Bronchial epithelial cell (primary cell): ENCODE results near the gene XBP1. TPM values are rescaled to one million over a fixed set of nuclear protein-coding genes. Genes with fewer than 3 reads are reported as not detected.
"Not testable (repeated sequence)": the region's sequence is repeated elsewhere in the genome, so short reads cannot be mapped to it uniquely, and the experiment has no call there.

ENCODE experiments used
- DNase-seq: peaks from one replicate; pipeline ENCODE4 v3.0.0-alpha.2; 2010; ENCODE audit warnings: low read depth
- FAIRE-seq: peaks from 2 replicates; lab custom pipeline; 2011; peaks lifted over from hg19 to GRCh38; lab: Jason Lieb, UNC
- H3K27me3 ChIP-seq: 2 replicates; pipeline ENCODE4 v1.5.1; 2011; ENCODE audit warnings: low read length; ENCODE audit not compliant: control insufficient read depth, insufficient read depth
- H3K36me3 ChIP-seq: 2 replicates; pipeline ENCODE4 v1.5.1; 2011; ENCODE audit warnings: low read length; ENCODE audit not compliant: control insufficient read depth, insufficient read depth
- H3K4me3 ChIP-seq: 2 replicates; pipeline ENCODE4 v1.5.1; 2011; ENCODE audit warnings: mild to moderate bottlenecking, low read depth, low read length, control low read depth
- total RNA-seq: library from RNA; depleted of rRNA; stranded (reverse); fragments of >200 nt; gene quantifications from 2 replicates; pipeline ENCODE4 v1.2.1, GENCODE V29; 2014
- TF ChIP-seq, protein P1 (sequence below): IDR thresholded peaks from 2 replicates; pipeline ENCODE4 v1.5.1; 2011; ENCODE audit warnings: mild to moderate bottlenecking, moderate library complexity, low read length, control low read depth, inconsistent platforms; ENCODE audit not compliant: insufficient read depth, severe bottlenecking

Gene XBP1
- total RNA-seq, 1 donor from 2014 or later, result 225 TPM

DNA sequence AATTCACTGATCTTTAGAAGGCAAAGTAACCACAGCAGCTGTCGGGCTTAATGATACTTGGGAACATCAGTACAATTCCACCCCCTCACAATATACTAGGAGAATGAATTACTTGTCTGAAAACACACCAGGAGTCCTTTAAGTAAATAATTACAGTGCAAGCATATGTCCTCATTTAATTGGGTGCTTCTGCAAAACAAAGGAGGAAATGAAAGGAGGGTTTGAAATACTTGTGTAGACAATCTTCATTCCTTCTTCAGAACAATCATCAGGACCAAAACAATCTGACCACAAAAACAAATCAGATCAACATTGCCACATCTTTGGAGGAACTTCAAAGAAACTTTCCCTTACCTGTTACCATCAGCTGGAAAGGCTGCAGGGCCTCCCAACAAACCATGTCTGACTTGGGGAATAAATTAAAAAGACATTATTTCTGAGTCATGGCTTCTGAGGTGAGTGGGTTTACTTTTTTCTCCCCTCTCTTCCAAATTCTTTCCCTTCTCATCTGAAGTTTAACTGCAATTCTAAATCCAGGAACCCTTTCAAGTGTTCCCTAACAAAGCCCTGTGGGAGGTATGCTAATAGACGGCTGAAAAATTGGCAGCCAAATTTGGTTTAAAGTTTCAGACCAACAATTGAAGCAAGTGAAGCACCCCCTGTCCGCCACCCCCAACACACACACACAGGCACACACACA is 40.4 kb downstream of the XBP1 start:
- peak; percentile 25 for DNase-seq
- H3K4me3 ChIP-seq, result no peak overlapping the region
- H3K27me3 ChIP-seq, result no peaks in the 10 kb centered on the region
- no peaks in the 10 kb centered on the region for H3K36me3 ChIP-seq
- FAIRE-seq, result no peak
- TF ChIP-seq, protein P1, sequence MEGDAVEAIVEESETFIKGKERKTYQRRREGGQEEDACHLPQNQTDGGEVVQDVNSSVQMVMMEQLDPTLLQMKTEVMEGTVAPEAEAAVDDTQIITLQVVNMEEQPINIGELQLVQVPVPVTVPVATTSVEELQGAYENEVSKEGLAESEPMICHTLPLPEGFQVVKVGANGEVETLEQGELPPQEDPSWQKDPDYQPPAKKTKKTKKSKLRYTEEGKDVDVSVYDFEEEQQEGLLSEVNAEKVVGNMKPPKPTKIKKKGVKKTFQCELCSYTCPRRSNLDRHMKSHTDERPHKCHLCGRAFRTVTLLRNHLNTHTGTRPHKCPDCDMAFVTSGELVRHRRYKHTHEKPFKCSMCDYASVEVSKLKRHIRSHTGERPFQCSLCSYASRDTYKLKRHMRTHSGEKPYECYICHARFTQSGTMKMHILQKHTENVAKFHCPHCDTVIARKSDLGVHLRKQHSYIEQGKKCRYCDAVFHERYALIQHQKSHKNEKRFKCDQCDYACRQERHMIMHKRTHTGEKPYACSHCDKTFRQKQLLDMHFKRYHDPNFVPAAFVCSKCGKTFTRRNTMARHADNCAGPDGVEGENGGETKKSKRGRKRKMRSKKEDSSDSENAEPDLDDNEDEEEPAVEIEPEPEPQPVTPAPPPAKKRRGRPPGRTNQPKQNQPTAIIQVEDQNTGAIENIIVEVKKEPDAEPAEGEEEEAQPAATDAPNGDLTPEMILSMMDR, result no peak

- DNase-seq, H3K4me3 ChIP-seq, FAIRE-seq, H3K36me3 ChIP-seq, H3K27me3 ChIP-seq: not testable (repeated sequence)
These were observed 45.9 kb downstream of the XBP1 start for GRCh38 chr22:28754512-28754911.

GRCh38 chr22:28750471-28750881 is 49.9 kb downstream of the XBP1 start:
- Histone ChIP-seq H3K36me3 (peaks cover 2% of the 10 kb centered on the region), H3K27me3 (no peaks in the 10 kb centered on the region), H3K4me3 (no peak overlapping the region)
- no peak for FAIRE-seq
- TF ChIP-seq, protein P1, result no peak
- DNase-seq, result peak; percentile 46

Other genes with a start within 250 kb of the XBP1 start
- gene TTC28, start 120.7 kb downstream of the XBP1 start, total RNA-seq, result 1.3 and 1.8 TPM in 2 replicates
- gene CHEK2, start 58.7 kb downstream of the XBP1 start, total RNA-seq, result 6.3 and 8.1 TPM in 2 replicates
- 12.5 and 24.7 TPM in 2 replicates for gene HSCB, start 58.5 kb downstream of the XBP1 start, total RNA-seq
- 8.4 and 9.2 TPM in 2 replicates for gene CCDC117, start 27.9 kb downstream of the XBP1 start, total RNA-seq
- gene ZNRF3, start 83.0 kb upstream of the XBP1 start, total RNA-seq, result 3.4 and 3.7 TPM in 2 replicates